ENCODE measurements around the gene MAP1B.
A peak's percentile ranks its signal among the peaks of the same experiment; 100 is the strongest.

Gene MAP1B

GRCh38 chr5:72202331-72202825 is 95.1 kb downstream of the MAP1B start:
- TF ChIP-seq CTCF (IDR thresholded peaks at IDR 0.05) = no peak
- Histone ChIP-seq H3K27me3 (no peaks in the 10 kb centered on the region), H3K9me3 (no peaks in the 10 kb centered on the region), H3K4me3 (no peak overlapping the region), H3K27ac (peak overlapping the region in 1 of 2 donors; percentile 22), H3K4me1 (peaks cover 0 to 14% (median 0%) of the 10 kb centered on the region in 4 donors), H3K36me3 (peaks cover 79 to 87% (median 83%) of the 10 kb centered on the region in 3 donors)
- no peak for DNase-seq
- intact Hi-C loops (cut with DNase I; ENCODE audit: low total_unique reads) = no loop called here

- peak overlapping the region in 1 of 2 donors; percentile 22 for H3K27ac ChIP-seq
- DNase-seq = no peak
- TF ChIP-seq CTCF (IDR thresholded peaks at IDR 0.05) = no peak
- H3K4me1 ChIP-seq = peaks cover 0 to 14% (median 0%) of the 10 kb centered on the region in 4 donors
- H3K4me3 ChIP-seq = no peak overlapping the region
- H3K9me3 ChIP-seq = no peaks in the 10 kb centered on the region
- no peaks in the 10 kb centered on the region for H3K27me3 ChIP-seq
- peaks cover 72 to 79% (median 77%) of the 10 kb centered on the region in 3 donors for H3K36me3 ChIP-seq
- intact Hi-C loops (cut with DNase I; ENCODE audit: low total_unique reads) = no loop called here
These were observed 96.1 kb downstream of the MAP1B start for GRCh38 chr5:72203251-72203845.

- no peak for TF ChIP-seq CTCF (IDR thresholded peaks at IDR 0.05)
- H3K27ac ChIP-seq = no peak overlapping the region
- no peak overlapping the region for H3K4me3 ChIP-seq
- H3K9me3 ChIP-seq = no peaks in the 10 kb centered on the region
- DNase-seq = no peak
- H3K27me3 ChIP-seq = no peaks in the 10 kb centered on the region
- H3K36me3 ChIP-seq = peaks cover 64 to 73% (median 68%) of the 10 kb centered on the region in 3 donors
- H3K4me1 ChIP-seq = peaks cover 0 to 24% (median 3%) of the 10 kb centered on the region in 4 donors
- intact Hi-C loops (cut with DNase I; ENCODE audit: low total_unique reads) = no loop called here
These were observed 97.7 kb downstream of the MAP1B start for GRCh38 chr5:72204946-72205345.

GRCh38 chr5:72205431-72206009 is 98.2 kb downstream of the MAP1B start:
- Histone ChIP-seq H3K4me3 (no peak overlapping the region), H3K4me1 (peaks cover 0 to 26% (median 7%) of the 10 kb centered on the region in 4 donors), H3K27ac (no peak overlapping the region), H3K36me3 (peaks cover 58 to 67% (median 62%) of the 10 kb centered on the region in 3 donors), H3K27me3 (no peaks in the 10 kb centered on the region), H3K9me3 (no peaks in the 10 kb centered on the region)
- TF ChIP-seq CTCF (IDR thresholded peaks at IDR 0.05) = no peak
- DNase-seq = no peak
- intact Hi-C loops (cut with DNase I; ENCODE audit: low total_unique reads) = no loop called here

GRCh38 chr5:72206160-72206559 is 98.9 kb downstream of the MAP1B start:
- Histone ChIP-seq H3K4me3 (no peak overlapping the region), H3K27ac (no peak overlapping the region)
- no peak for TF ChIP-seq CTCF (IDR thresholded peaks at IDR 0.05)

More at GRCh38 chr5:72206160-72206559, 98.9 kb downstream of the MAP1B start:
- intact Hi-C loops (cut with DNase I; ENCODE audit: low total_unique reads) = no loop called here
- DNase-seq = no peak
- Histone ChIP-seq H3K27me3 (no peaks in the 10 kb centered on the region), H3K4me1 (peaks cover 0 to 32% (median 13%) of the 10 kb centered on the region in 4 donors), H3K9me3 (no peaks in the 10 kb centered on the region), H3K36me3 (peaks cover 54 to 63% (median 61%) of the 10 kb centered on the region in 3 donors)
